Liver (tissue), 9 donors: ENCODE data around the gene COL15A1. TPM values are rescaled to one million over a fixed set of nuclear protein-coding genes. Genes with fewer than 3 reads are reported as not detected.

Source experiments
- DNase-seq: peaks from one replicate; pipeline ENCODE4 v3.0.0-alpha.2; 2017; ENCODE audit warnings: low spot score
- H3K27ac ChIP-seq, 2 donors: one replicate each; pipeline ENCODE4 v1.7.0; 2013; ENCODE audit warnings: inconsistent platforms in 2 of 2, low read length in 2 of 2, control low read depth in 1 of 2, low read depth in 1 of 2, mild to moderate bottlenecking in 1 of 2
- H3K27me3 ChIP-seq, 4 donors: one replicate each; pipeline versions ENCODE4 v1.6.1 to v1.7.0; 2013; ENCODE audit warnings: low read length in 3 of 4, inconsistent platforms in 1 of 4, mild to moderate bottlenecking in 1 of 4, moderate library complexity in 1 of 4; ENCODE audit not compliant: control insufficient read depth in 4 of 4, insufficient read depth in 4 of 4
- H3K36me3 ChIP-seq, 4 donors: one replicate each; pipeline versions ENCODE4 v1.6.1 to v1.7.0; 2013; ENCODE audit warnings: low read length in 3 of 4, mild to moderate bottlenecking in 3 of 4, low read depth in 1 of 4, moderate library complexity in 1 of 4; ENCODE audit not compliant: control insufficient read depth in 4 of 4, insufficient read depth in 3 of 4
- H3K4me1 ChIP-seq, 4 donors: one replicate each; pipeline versions ENCODE4 v1.6.1 to v1.7.0; 2013; ENCODE audit warnings: low read length in 3 of 4, mild to moderate bottlenecking in 3 of 4, moderate library complexity in 1 of 4; ENCODE audit not compliant: control insufficient read depth in 4 of 4, insufficient read depth in 4 of 4
- H3K4me3 ChIP-seq, 3 donors: one replicate each; pipeline versions ENCODE4 v1.6.1 to v1.7.0; 2013; ENCODE audit warnings: low read length in 3 of 3, control low read depth in 1 of 3, low read depth in 1 of 3, mild to moderate bottlenecking in 1 of 3
- H3K9ac ChIP-seq, 2 donors: one replicate each; pipeline ENCODE4 v1.7.0; 2013; ENCODE audit warnings: low read length in 2 of 2, mild to moderate bottlenecking in 2 of 2, moderate library complexity in 2 of 2, control low read depth in 1 of 2, low read depth in 1 of 2
- H3K9me3 ChIP-seq, 4 donors: one replicate each; pipeline versions ENCODE4 v1.6.1 to v1.7.0; 2013; ENCODE audit warnings: low read length in 3 of 4; ENCODE audit not compliant: control insufficient read depth in 4 of 4
- CTCF ChIP-seq: fragments of 150-350 bp; IDR thresholded peaks from 2 replicates; pipeline ENCODE4 v1.5.1; 2017; ENCODE audit warnings: improper control_type of control experiment, low read depth, low read length; ENCODE audit not compliant: missing input control
- EGR1 ChIP-seq, 2 donors: IDR thresholded peaks; 2 replicates each; pipeline ENCODE4 v1.6.1; 2016 to 2018; ENCODE audit warnings: antibody characterized with exemption in 2 of 2, low read depth in 2 of 2
- FOXA2 ChIP-seq: IDR thresholded peaks from 2 replicates; pipeline ENCODE4 v1.6.1; 2016; ENCODE audit warnings: antibody characterized with exemption
- HNF4A ChIP-seq, 2 donors: conservative IDR thresholded peaks; 2 replicates each; pipeline ENCODE4 v1.6.1; 2016; ENCODE audit warnings: antibody characterized with exemption in 2 of 2, mild to moderate bottlenecking in 2 of 2
- HNF4G ChIP-seq: IDR thresholded peaks from 2 replicates; pipeline ENCODE4 v1.6.1; 2016; ENCODE audit warnings: antibody characterized with exemption
- JUND ChIP-seq, 2 donors: IDR thresholded peaks; 2 replicates each; pipeline ENCODE4 v1.6.1; 2016; ENCODE audit warnings: antibody characterized with exemption in 2 of 2
- MAX ChIP-seq: IDR thresholded peaks from 2 replicates; pipeline ENCODE4 v1.6.1; 2016; ENCODE audit warnings: antibody characterized with exemption
- NR2F2 ChIP-seq: IDR thresholded peaks from 2 replicates; pipeline ENCODE4 v1.6.1; 2016; ENCODE audit warnings: antibody characterized with exemption
- RAD21 ChIP-seq, 2 donors: IDR thresholded peaks; 2 replicates each; pipeline ENCODE4 v1.6.1; 2016; ENCODE audit warnings: antibody characterized with exemption in 2 of 2, mild to moderate bottlenecking in 2 of 2
- REST ChIP-seq: IDR thresholded peaks from 2 replicates; pipeline ENCODE4 v1.6.1; 2016; ENCODE audit warnings: antibody characterized with exemption, mild to moderate bottlenecking
- RXRA ChIP-seq, 2 donors: IDR thresholded peaks; 2 replicates each; pipeline ENCODE4 v1.6.1; 2017 to 2018; ENCODE audit warnings: antibody characterized with exemption in 2 of 2, mild to moderate bottlenecking in 1 of 2
- SP1 ChIP-seq: IDR thresholded peaks from 2 replicates; pipeline ENCODE4 v1.6.1; 2018; ENCODE audit warnings: antibody characterized with exemption, mild to moderate bottlenecking
- TAF1 ChIP-seq: conservative IDR thresholded peaks from 2 replicates; pipeline ENCODE4 v1.6.1; 2016; ENCODE audit warnings: antibody characterized with exemption, mild to moderate bottlenecking
- YY1 ChIP-seq: IDR thresholded peaks from 2 replicates; pipeline ENCODE4 v1.6.1; 2016; ENCODE audit warnings: antibody characterized with exemption, mild to moderate bottlenecking
- WGBS: extraction: QIAGEN DNeasy Blood & Tissue Kit; methylation state at CpG from one replicate; pipeline ENCODE4 v1.1.7; 2013; 5-methylcytosine and 5-hydroxymethylcytosine counted together
- polyA plus RNA-seq, 2 donors: library from polyadenylated mRNA; stranded (reverse) in 1 of 2; unstranded in 1 of 2; fragments of 200-250 nt in 1 of 2; fragments of >200 nt in 1 of 2; fragmentation: Nextera tagmentation in 1 of 2; extraction: Ambion mirVana in 1 of 2; gene quantifications; one replicate each; pipeline versions ENCODE4 v1.2.1 to v1.2.3, GENCODE V29; 2013 to 2015
- total RNA-seq, 2 donors: library from RNA; depleted of rRNA; stranded (reverse); fragments of >200 nt; gene quantifications; one replicate each; pipeline ENCODE4 v1.2.3, GENCODE V29; 2014
- donor health status: healthy.
- donor health status: healthy.
- donor health status: healthy.
- donor health status: healthy.
- donor health status: healthy.

The COL15A1 gene
- total and polyA plus RNA-seq, 4 donors, result 0.10 to 0.42 (median 0.24) TPM

GRCh38 chr9:99062549-99062948 is 118.8 kb downstream of the COL15A1 start:
- TF ChIP-seq HNF4G, result no peak
- no peak for TF ChIP-seq MAX
- TF ChIP-seq JUND (IDR thresholded peaks at IDR 0.05), result no peak
- TF ChIP-seq REST, result no peak
- no peak for TF ChIP-seq RXRA (IDR thresholded peaks at IDR 0.05)
- no peak for TF ChIP-seq YY1
- no peak for TF ChIP-seq HNF4A (conservative IDR thresholded peaks at IDR 0.05)
- TF ChIP-seq NR2F2, result no peak
- Histone ChIP-seq H3K9me3 (no peaks in the 10 kb centered on the region), H3K4me3 (no peak overlapping the region), H3K27me3 (no peaks in the 10 kb centered on the region), H3K27ac (no peak overlapping the region), H3K36me3 (no peaks in the 10 kb centered on the region), H3K4me1 (no peaks in the 10 kb centered on the region), H3K9ac (no peak overlapping the region)
- no peak for DNase-seq
- 91% methylated on average over 1 of the region's 1 CpG for WGBS

- TF ChIP-seq HNF4G (no peak), FOXA2 (no peak), REST (no peak), HNF4A (conservative IDR thresholded peaks at IDR 0.05) (peak in 1 of 2 donors; percentile 11)
- Histone ChIP-seq H3K9me3 (no peaks in the 10 kb centered on the region), H3K4me1 (no peaks in the 10 kb centered on the region), H3K27me3 (no peaks in the 10 kb centered on the region), H3K4me3 (no peak overlapping the region), H3K36me3 (no peaks in the 10 kb centered on the region), H3K27ac (no peak overlapping the region), H3K9ac (no peak overlapping the region)
- DNase-seq, result no peak
- 97% methylated on average over 1 of the region's 1 CpG for WGBS
These were observed 119.8 kb downstream of the COL15A1 start for GRCh38 chr9:99063522-99063921.

- TF ChIP-seq RXRA (IDR thresholded peaks at IDR 0.05) (no peak), CTCF (no peak), SP1 (no peak), EGR1 (IDR thresholded peaks at IDR 0.05; ENCODE audit: low read depth in 2 of 2) (no peak), HNF4G (no peak), REST (no peak), FOXA2 (no peak), RAD21 (IDR thresholded peaks at IDR 0.05) (no peak), TAF1 (no peak), HNF4A (conservative IDR thresholded peaks at IDR 0.05) (no peak)
- Histone ChIP-seq H3K9me3 (no peaks in the 10 kb centered on the region), H3K4me1 (no peaks in the 10 kb centered on the region), H3K27me3 (no peaks in the 10 kb centered on the region), H3K36me3 (no peaks in the 10 kb centered on the region), H3K4me3 (no peak overlapping the region), H3K9ac (no peak overlapping the region), H3K27ac (no peak overlapping the region)
- 72% methylated on average over 3 of the region's 3 CpGs for whole genome bisulfite sequencing
- DNase-seq, result no peak
These were observed 122.9 kb downstream of the COL15A1 start for GRCh38 chr9:99066571-99066970.
